Keratinocyte (primary cell): Measurements from ENCODE around the gene CNFN.
"Not testable (repeated sequence)": the region's sequence is repeated elsewhere in the genome, so short reads cannot be mapped to it uniquely, and the experiment has no call there.

Experiments used
- CTCF ChIP-seq, 3 experiments: IDR thresholded peaks in 1 of 3; conservative IDR thresholded peaks in 1 of 3; optimal IDR thresholded peaks in 1 of 3; 2 replicates in 2 of 3; 3 replicates in 1 of 3; pipeline versions ENCODE3 to v1.5.1; 2011; ENCODE audit warnings: low read length in 3 of 3, mild to moderate bottlenecking in 3 of 3, moderate library complexity in 2 of 3, control low read depth in 1 of 3, inconsistent platforms in 1 of 3; ENCODE audit not compliant: insufficient read depth in 2 of 3; ENCODE audit errors: extremely low read depth in 1 of 3
- EZH2 ChIP-seq: IDR thresholded peaks from one replicate; pipeline ENCODE4 v1.6.1; 2012; ENCODE audit warnings: inconsistent platforms, mild to moderate bottlenecking, low read length, moderate library complexity

GRCh38 chr19:42339126-42339860 is 50.8 kb downstream of the CNFN start:
- not testable (repeated sequence) for TF ChIP-seq CTCF (optimal IDR thresholded peaks at IDR 0.05 in 1 of 3, IDR thresholded peaks at IDR 0.05 in 1 of 3, conservative IDR thresholded peaks at IDR 0.05 in 1 of 3; ENCODE audit: extremely low read depth in 1 of 3, insufficient read depth in 2 of 3, low read length in 3 of 3); EZH2
